HG03460 (cell line): ENCODE measurements around the gene PRSS58.

Experiments used
- ATAC-seq: cut with Tn5 transposase; IDR thresholded peaks from one replicate; pipeline ENCODE4 v1.9.1; 2021; ENCODE audit not compliant: unreplicated experiment

PRSS58 gene

DNA sequence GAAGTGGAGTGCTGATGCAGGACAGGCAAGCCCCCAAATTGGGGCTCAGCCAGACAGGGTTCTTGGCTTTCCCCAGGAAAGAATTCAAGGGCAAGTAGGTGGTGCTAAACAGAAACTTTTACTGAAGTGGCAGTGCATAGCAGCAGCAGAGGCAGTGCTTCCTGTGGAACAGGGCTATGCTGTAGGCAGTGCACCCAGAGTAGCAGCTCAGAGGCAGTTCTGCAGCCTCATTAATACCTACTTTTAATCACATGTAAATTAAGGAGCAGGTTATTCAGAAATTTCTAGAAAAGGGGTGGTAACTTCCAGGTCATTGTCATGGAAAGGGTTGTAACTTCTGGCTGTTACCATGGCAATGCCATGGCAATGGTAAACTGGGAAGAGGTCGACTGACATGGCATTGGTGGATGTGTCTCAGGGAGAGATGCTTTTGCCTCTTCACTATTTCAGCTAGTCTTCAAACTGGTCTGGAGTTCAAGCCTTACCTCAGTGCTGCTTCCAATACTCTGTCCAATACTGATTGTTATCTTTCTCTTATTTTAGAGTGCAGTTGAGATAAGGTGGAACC, 29.2 kb downstream of the PRSS58 start:
- ATAC-seq: no peak
